ENCODE data around the gene CENPO.

GRCh38 chr2:24870440-24870839 is 77.2 kb downstream of the CENPO start:
- no peak for TF ChIP-seq CTCF (conservative IDR thresholded peaks at IDR 0.05 in 1 of 2, IDR thresholded peaks at IDR 0.05 in 1 of 2; ENCODE audit: low read depth in 1 of 2, low read length in 2 of 2)
- TF ChIP-seq EZH2 (IDR thresholded peaks at IDR 0.05; ENCODE audit: low read length, missing control alignments) = no peak

All from fibroblast of lung (primary cell).